Dendritic cell treated with granulocyte-macrophage colony-stimulating factor and Interleukin-4, amounts not matched to agents 40 ng/mL and 50 ng/mL, for 4 days (primary cell): ENCODE data around the gene NAA80.

Experiments
- H3K27ac Mint-ChIP-seq: one replicate; pipeline ENCODE4 v1.8.0; 2022; ENCODE audit warnings: mild to moderate bottlenecking, mixed read lengths
- H3K27me3 Mint-ChIP-seq: one replicate; pipeline ENCODE4 v1.8.0; 2022; ENCODE audit warnings: mild to moderate bottlenecking, mixed read lengths
- H3K36me3 Mint-ChIP-seq: one replicate; pipeline ENCODE4 v1.8.0; 2022; ENCODE audit warnings: low read depth, mixed read lengths
- H3K4me1 Mint-ChIP-seq: one replicate; pipeline ENCODE4 v1.8.0; 2022; ENCODE audit warnings: low read depth, mixed read lengths
- H3K4me3 Mint-ChIP-seq: one replicate; pipeline ENCODE4 v1.8.0; 2022; ENCODE audit warnings: mild to moderate bottlenecking, moderate library complexity, mixed read lengths
- H3K9me3 Mint-ChIP-seq: one replicate; pipeline ENCODE4 v1.8.0; 2022; ENCODE audit warnings: mixed read lengths
- intact Hi-C: fragments of 100-400 bp; cut with micrococcal nuclease; formaldehyde crosslinking; loops from one replicate; pipeline ENCODE4 v1.15.0; 2022

The NAA80 gene

DNA sequence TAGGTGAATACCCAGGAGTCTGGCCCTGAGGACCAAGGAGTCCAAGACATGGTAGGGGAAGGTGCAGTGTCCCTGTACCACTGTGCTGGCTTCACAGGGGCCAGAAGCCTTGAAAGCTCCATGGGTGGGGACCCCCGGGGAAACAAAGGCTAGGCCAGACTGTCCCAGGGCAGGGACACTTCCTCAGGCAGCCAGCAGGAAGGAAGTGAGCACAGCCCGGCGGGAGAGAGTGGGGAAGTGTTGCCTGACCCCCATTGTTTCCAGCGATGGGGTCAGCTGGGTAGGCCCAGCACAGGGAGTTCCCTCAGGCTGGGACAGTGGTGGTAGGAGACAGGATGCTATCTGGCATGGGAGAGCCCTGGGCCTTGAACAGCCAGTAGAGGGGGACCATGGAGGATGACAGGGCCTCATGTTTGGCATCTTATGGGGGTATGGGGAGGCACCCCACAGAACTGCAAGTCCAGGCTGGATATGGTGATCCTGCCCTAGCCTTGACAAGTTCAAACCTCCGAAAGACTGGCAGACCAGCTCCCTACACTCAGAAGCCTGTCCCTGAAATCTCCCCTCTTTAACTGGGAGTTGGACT is 24.5 kb upstream of the NAA80 start:
- Mint-ChIP-seq H3K4me3 (no peak overlapping the region), H3K4me1 (peaks cover 75% of the 10 kb centered on the region), H3K27ac (peak overlapping the region; percentile 97)

GRCh38 chr3:50323092-50323600 is 23.9 kb upstream of the NAA80 start:
- Mint-ChIP-seq H3K27ac (peak overlapping the region; percentile 97), H3K9me3 (no peaks in the 10 kb centered on the region), H3K27me3 (no peaks in the 10 kb centered on the region), H3K4me3 (peak overlapping the region; percentile 78), H3K4me1 (peaks cover 81% of the 10 kb centered on the region), H3K36me3 (peaks cover 51% of the 10 kb centered on the region)
- intact Hi-C loops: no loop called here

More for the DNA sequence above, 24.5 kb upstream of the NAA80 start:
- H3K9me3 Mint-ChIP-seq: no peaks in the 10 kb centered on the region
- H3K27me3 Mint-ChIP-seq: no peaks in the 10 kb centered on the region
- H3K36me3 Mint-ChIP-seq: peaks cover 47% of the 10 kb centered on the region
- intact Hi-C loops: loop anchor here (1.0 kb wide), 1 partner anchor 49 kb away; no protein-coding TSS in a partner anchor

- H3K27me3 Mint-ChIP-seq: no peaks in the 10 kb centered on the region
- peaks cover 50% of the 10 kb centered on the region for H3K36me3 Mint-ChIP-seq
- peak within 1 kb of the TSS; percentile 97 for H3K27ac Mint-ChIP-seq
- peak within 1 kb of the TSS; percentile 78 for H3K4me3 Mint-ChIP-seq
- intact Hi-C loops: no loop called here
- H3K4me1 Mint-ChIP-seq: peaks cover 85% of the 10 kb centered on the region
- no peaks in the 10 kb centered on the region for H3K9me3 Mint-ChIP-seq
Measured at GRCh38 chr3:50322386-50323091, 23.3 kb upstream of the NAA80 start, which contains the start of gene HYAL2. TSS of gene HYAL2 (minus strand) at chr3:50322745. CDS start at chr3:50320489, 2,256 bp downstream.

GRCh38 chr3:50322115-50322385 is 22.8 kb upstream of the NAA80 start:
- peak overlapping the region; percentile 97 for H3K27ac Mint-ChIP-seq
- H3K9me3 Mint-ChIP-seq: no peaks in the 10 kb centered on the region
- H3K36me3 Mint-ChIP-seq: peaks cover 54% of the 10 kb centered on the region
- peak overlapping the region; percentile 78 for H3K4me3 Mint-ChIP-seq
- H3K4me1 Mint-ChIP-seq: peaks cover 83% of the 10 kb centered on the region
- intact Hi-C loops: no loop called here
- H3K27me3 Mint-ChIP-seq: no peaks in the 10 kb centered on the region

DNA sequence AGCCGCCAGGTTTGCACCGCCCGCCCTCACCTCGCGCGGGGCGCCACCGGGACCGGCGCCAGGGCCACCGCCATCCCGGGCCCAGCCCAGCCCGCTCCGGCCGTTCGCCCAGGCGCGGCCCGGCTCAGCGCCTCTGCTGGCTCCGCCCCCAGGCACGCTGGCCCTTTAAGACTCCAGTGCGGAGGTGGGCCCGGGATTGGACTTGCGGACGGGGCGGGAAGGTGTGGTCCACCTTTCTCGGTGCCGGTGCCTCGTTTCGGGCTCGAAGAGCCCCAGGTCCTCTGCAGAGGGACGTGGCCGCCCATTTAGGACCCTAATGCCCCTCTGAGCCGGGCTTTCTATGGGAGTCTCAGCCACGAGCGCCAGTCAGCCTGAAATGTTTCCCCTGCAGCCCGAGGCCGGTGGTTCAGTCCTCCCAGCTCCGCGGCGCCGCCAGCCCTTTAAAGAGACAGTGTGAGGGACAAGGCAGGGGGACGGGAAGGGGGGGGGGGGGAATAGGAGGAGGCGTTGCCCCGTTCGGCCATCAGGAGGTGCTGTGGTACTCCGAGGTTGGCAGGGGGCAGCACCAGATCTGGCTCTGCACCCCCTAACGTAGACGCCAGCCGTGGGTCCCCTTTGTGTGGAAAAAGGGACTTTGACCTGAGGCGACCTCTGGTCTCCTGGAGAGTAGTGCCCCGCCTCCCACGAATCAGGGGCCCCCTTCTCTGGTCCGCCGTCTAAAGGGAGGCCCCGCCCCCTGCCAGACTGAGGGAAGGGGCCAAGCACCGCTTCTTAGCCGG is 22.3 kb upstream of the NAA80 start:
- H3K4me1 Mint-ChIP-seq: peaks cover 83% of the 10 kb centered on the region
- intact Hi-C loops: loop anchor here (1.0 kb wide), 1 partner anchor 22 kb away; the partner anchor contains the start of genes HYAL3 and NAA80
- H3K36me3 Mint-ChIP-seq: peaks cover 58% of the 10 kb centered on the region
- peak overlapping the region; percentile 97 for H3K27ac Mint-ChIP-seq
- peak overlapping the region; percentile 78 for H3K4me3 Mint-ChIP-seq
- H3K27me3 Mint-ChIP-seq: no peaks in the 10 kb centered on the region
- H3K9me3 Mint-ChIP-seq: no peaks in the 10 kb centered on the region

DNA sequence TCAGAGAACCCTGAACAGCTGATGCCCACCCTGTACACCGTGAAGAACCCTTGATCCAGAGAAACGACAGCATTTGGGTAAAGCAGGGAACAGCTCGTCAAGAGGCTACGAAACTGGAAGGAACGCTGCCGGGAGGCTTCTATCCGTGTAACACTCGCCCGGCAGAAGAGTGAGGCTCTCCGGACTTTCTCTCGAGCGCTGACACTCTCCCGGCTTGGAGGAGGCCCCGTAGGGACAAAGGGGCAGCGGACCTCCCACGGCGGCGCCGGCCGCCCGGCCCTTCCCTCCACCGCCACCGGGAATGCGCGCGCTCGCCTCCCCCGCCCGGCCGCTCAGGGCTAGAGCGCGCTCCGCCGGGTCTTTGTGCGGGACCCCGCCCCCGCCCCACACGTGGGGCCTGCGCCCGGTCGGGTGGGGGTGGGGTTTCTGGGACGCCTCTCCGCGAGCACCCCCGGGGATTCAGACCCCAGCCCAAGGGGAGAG is 21.7 kb upstream of the NAA80 start:
- peaks cover 81% of the 10 kb centered on the region for H3K4me1 Mint-ChIP-seq
- intact Hi-C loops: loop anchor here (1.0 kb wide), 1 partner anchor 22 kb away; the partner anchor contains the start of genes HYAL3 and NAA80
- H3K36me3 Mint-ChIP-seq: peaks cover 58% of the 10 kb centered on the region
- no peaks in the 10 kb centered on the region for H3K9me3 Mint-ChIP-seq
- no peaks in the 10 kb centered on the region for H3K27me3 Mint-ChIP-seq
- peak overlapping the region; percentile 78 for H3K4me3 Mint-ChIP-seq
- H3K27ac Mint-ChIP-seq: peak overlapping the region; percentile 97

DNA sequence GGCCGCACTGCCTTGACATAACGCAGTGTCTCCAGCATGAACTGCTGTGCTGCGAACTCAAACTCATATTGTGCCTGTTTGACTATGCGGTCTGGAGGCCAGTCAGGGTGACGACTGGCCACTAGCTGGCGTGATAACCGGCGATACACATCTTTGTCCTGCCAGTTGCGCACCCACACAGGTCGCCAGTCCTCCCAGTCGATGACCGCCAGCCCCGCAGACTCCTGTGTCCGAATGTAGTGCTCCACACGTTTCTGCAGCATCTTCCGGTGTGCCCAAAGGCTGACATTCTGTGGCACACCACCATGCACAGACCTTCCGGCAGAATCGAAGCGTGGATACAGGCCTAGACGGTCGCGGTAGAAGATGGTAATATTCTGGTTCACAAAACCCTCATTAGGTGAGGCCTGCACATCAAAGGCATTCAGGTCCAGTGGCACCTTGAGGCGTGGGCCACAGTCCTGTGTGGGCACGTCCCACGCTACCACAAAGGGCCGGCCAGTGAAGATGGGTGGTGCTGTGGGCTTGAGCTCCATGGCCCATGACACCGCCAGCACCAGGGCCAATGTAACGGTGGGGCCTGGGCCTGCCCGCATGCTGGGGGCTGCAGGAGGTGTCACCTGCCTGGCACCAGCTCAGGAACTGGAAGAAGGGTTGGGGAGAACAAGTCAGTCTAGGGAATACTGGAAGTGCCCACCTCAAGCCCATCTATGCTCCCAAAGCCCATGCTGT is 20.9 kb upstream of the NAA80 start:
- Mint-ChIP-seq H3K36me3 (peaks cover 57% of the 10 kb centered on the region), H3K4me1 (peaks cover 76% of the 10 kb centered on the region), H3K4me3 (peak overlapping the region; percentile 78), H3K9me3 (no peaks in the 10 kb centered on the region), H3K27me3 (no peaks in the 10 kb centered on the region), H3K27ac (peak overlapping the region; percentile 97)
- intact Hi-C loops: no loop called here

DNA sequence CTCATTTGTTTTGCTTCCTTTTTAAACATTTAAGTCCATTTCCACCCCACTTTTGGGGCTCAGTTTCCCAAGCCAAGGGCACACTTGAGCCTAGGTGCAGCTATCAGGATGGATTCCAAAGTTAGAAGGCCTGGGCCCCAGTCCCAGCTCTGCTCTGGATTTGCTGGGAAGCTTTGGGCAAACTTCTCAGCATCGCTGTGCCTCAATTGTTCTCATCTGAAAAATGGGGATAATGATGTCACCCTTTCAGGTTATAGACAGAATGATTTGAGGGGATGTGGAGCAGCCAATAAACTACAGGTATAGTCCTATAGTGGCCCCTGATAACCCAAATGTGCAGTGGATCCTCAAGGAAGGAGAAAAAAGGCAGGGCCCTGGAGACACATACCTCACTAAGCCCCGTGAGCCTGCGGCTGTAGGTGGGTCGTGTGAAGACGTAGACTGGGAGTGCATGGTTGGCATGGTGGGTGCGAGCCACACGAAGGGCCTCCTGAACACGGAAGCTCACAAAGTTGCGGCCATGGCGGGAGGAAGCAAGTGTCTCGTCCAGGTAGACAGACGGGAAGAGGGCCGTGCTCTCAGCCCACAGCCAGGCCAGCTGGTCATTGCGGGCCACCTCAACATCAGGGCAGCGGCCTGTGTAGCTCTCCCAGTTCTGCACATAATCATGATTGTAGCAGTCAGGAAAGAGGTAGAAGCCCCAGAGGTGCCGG is 20.1 kb upstream of the NAA80 start:
- Mint-ChIP-seq H3K4me1 (peaks cover 74% of the 10 kb centered on the region), H3K9me3 (no peaks in the 10 kb centered on the region), H3K27me3 (no peaks in the 10 kb centered on the region), H3K27ac (peak overlapping the region; percentile 79), H3K36me3 (peaks cover 62% of the 10 kb centered on the region), H3K4me3 (peak overlapping the region; percentile 78)
- intact Hi-C loops: no loop called here

DNA sequence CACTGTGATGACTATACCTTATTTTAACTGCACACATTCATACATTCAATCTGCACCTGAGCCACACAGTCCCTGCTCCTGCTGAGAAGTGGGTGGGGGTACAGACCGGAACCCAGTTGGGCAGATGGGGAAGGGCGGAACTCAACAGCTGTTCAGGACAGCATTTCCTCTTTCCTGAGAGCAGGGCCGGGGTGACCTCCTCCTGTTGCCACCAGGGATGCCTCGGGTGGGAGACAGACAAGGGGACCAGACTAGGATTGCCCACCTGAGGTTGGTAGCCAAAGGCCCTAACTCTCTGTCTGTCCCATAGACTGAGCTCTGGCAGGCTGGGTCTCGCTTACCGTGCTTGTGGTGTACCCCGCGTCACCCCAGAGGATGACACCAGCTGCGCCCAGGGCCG is 19.4 kb upstream of the NAA80 start:
- peak overlapping the region; percentile 79 for H3K27ac Mint-ChIP-seq
- H3K9me3 Mint-ChIP-seq: no peaks in the 10 kb centered on the region
- intact Hi-C loops: no loop called here
- H3K36me3 Mint-ChIP-seq: peaks cover 69% of the 10 kb centered on the region
- peak overlapping the region; percentile 78 for H3K4me3 Mint-ChIP-seq
- no peaks in the 10 kb centered on the region for H3K27me3 Mint-ChIP-seq
- peaks cover 74% of the 10 kb centered on the region for H3K4me1 Mint-ChIP-seq

- H3K4me3 Mint-ChIP-seq: peak overlapping the region; percentile 78
- H3K4me1 Mint-ChIP-seq: peaks cover 71% of the 10 kb centered on the region
- peak overlapping the region; percentile 79 for H3K27ac Mint-ChIP-seq
Measured at GRCh38 chr3:50318163-50318562, 19.0 kb upstream of the NAA80 start.

GRCh38 chr3:50317300-50317699 is 18.1 kb upstream of the NAA80 start:
- peaks cover 63% of the 10 kb centered on the region for H3K4me1 Mint-ChIP-seq
- peaks cover 71% of the 10 kb centered on the region for H3K36me3 Mint-ChIP-seq
- H3K9me3 Mint-ChIP-seq: no peaks in the 10 kb centered on the region
- no peaks in the 10 kb centered on the region for H3K27me3 Mint-ChIP-seq
- H3K27ac Mint-ChIP-seq: peak overlapping the region; percentile 79
- H3K4me3 Mint-ChIP-seq: no peak overlapping the region
- intact Hi-C loops: no loop called here

More at GRCh38 chr3:50318163-50318562, 19.0 kb upstream of the NAA80 start:
- Mint-ChIP-seq H3K27me3 (no peaks in the 10 kb centered on the region), H3K36me3 (peaks cover 71% of the 10 kb centered on the region), H3K9me3 (no peaks in the 10 kb centered on the region)
- intact Hi-C loops: no loop called here

DNA sequence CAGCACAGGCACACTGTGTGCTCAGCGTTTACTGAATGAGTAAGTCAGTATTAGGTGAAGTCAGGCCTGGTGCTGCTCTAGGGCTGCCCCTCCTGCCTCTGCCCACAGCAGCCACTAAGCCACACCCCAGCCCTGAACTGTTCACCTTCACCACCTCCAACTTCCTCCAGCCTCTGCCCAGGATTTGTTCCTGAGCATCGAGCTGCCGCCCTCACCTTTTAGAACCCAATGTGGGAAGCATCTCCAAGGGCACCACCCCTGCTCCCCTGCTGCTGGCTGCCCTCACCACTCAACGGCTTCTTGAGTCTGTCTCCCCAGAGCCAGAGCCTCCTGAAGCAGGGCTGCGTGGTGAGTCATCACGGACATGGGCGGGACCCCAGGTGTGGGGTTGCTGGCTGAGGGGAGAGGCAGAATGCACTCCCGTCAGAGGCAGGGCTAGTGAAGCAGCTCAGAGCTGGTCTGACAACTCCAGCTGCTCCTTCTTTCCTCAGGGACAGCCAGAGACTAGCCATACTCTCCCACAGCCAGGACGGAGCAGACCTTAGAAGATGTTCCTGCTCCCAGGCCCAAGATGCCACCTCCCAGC is 17.5 kb upstream of the NAA80 start:
- H3K4me1 Mint-ChIP-seq: peaks cover 60% of the 10 kb centered on the region
- H3K27ac Mint-ChIP-seq: no peak overlapping the region
- no peaks in the 10 kb centered on the region for H3K9me3 Mint-ChIP-seq
- intact Hi-C loops: no loop called here
- H3K4me3 Mint-ChIP-seq: no peak overlapping the region
- H3K36me3 Mint-ChIP-seq: peaks cover 71% of the 10 kb centered on the region
- H3K27me3 Mint-ChIP-seq: no peaks in the 10 kb centered on the region
